Nephron progenitor cell (in vitro differentiated cells): ENCODE data around the gene SLC29A1.
A peak's percentile ranks its signal among the peaks of the same experiment; 100 is the strongest.

Source experiments
- DNase-seq: peaks from one replicate; pipeline ENCODE4 v3.0.0; 2021
- H3K27ac Mint-ChIP-seq: 2 replicates; pipeline ENCODE4 v1.8.0; 2021; ENCODE audit warnings: mild to moderate bottlenecking, moderate library complexity, mixed read lengths
- H3K27me3 Mint-ChIP-seq: 2 replicates; pipeline ENCODE4 v1.8.0; 2021; ENCODE audit warnings: mild to moderate bottlenecking, low read depth, mixed read lengths; ENCODE audit not compliant: poor library complexity
- H3K36me3 Mint-ChIP-seq: 2 replicates; pipeline ENCODE4 v1.8.0; 2021; ENCODE audit warnings: low read depth, mixed read lengths
- H3K4me1 Mint-ChIP-seq: 2 replicates; pipeline ENCODE4 v1.8.0; 2021; ENCODE audit warnings: mixed read lengths
- H3K4me3 Mint-ChIP-seq: 2 replicates; pipeline ENCODE4 v1.8.0; 2021; ENCODE audit warnings: mild to moderate bottlenecking, moderate library complexity, mixed read lengths
- H3K9me3 Mint-ChIP-seq: 2 replicates; pipeline ENCODE4 v1.8.0; 2021; ENCODE audit warnings: mild to moderate bottlenecking, moderate library complexity, mixed read lengths
- CTCF ChIP-seq: fragments of 200-600 bp; sonication (generic); IDR thresholded peaks from 2 replicates; pipeline ENCODE4 v1.5.0; 2021; ENCODE audit warnings: antibody characterized with exemption

Gene SLC29A1

GRCh38 chr6:44247338-44248302, 24.2 kb downstream of the SLC29A1 start:
- DNase-seq = peak; percentile 64
- no peak for TF ChIP-seq CTCF

DNA sequence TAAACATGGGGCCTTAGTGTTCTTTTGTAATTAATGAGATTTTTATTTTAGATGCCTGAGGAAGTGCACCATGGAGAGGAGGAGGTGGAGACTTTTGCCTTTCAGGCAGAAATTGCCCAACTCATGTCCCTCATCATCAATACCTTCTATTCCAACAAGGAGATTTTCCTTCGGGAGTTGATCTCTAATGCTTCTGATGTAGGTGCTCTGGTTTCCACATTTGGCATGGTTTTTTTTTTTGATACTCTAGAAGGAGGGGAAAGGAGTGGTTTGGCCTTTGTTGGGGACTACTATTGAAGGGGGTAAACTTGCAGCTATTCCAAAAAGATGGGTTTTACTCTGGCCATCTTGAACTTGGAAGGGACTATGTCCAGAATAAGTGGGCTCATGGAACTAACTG, 25.2 kb downstream of the SLC29A1 start:
- peak overlapping the region; percentile 98 for H3K4me3 Mint-ChIP-seq
- H3K27ac Mint-ChIP-seq = peak overlapping the region; percentile 94
- H3K9me3 Mint-ChIP-seq = no peaks in the 10 kb centered on the region
- DNase-seq = no peak
- H3K4me1 Mint-ChIP-seq = peaks cover 62% of the 10 kb centered on the region
- no peak for TF ChIP-seq CTCF
- H3K27me3 Mint-ChIP-seq = peaks cover 11% of the 10 kb centered on the region
- peaks cover 55% of the 10 kb centered on the region for H3K36me3 Mint-ChIP-seq

More at GRCh38 chr6:44247338-44248302, 24.2 kb downstream of the SLC29A1 start:
- Mint-ChIP-seq H3K27me3 (peaks cover 8% of the 10 kb centered on the region), H3K27ac (peak overlapping the region; percentile 98), H3K36me3 (peaks cover 45% of the 10 kb centered on the region), H3K4me3 (peak overlapping the region; percentile 98), H3K9me3 (no peaks in the 10 kb centered on the region), H3K4me1 (peaks cover 52% of the 10 kb centered on the region)

- DNase-seq = no peak
- Mint-ChIP-seq H3K27ac (peak overlapping the region; percentile 95), H3K36me3 (peaks cover 59% of the 10 kb centered on the region), H3K4me3 (peak overlapping the region; percentile 98), H3K4me1 (peaks cover 67% of the 10 kb centered on the region), H3K27me3 (peaks cover 7% of the 10 kb centered on the region), H3K9me3 (no peaks in the 10 kb centered on the region)
- no peak for TF ChIP-seq CTCF
Observed at GRCh38 chr6:44249082-44249748, 25.8 kb downstream of the SLC29A1 start.

- Mint-ChIP-seq H3K36me3 (peaks cover 62% of the 10 kb centered on the region), H3K9me3 (no peaks in the 10 kb centered on the region), H3K4me1 (peaks cover 74% of the 10 kb centered on the region), H3K4me3 (peak overlapping the region; percentile 98), H3K27ac (peak overlapping the region; percentile 18), H3K27me3 (peaks cover 7% of the 10 kb centered on the region)
- no peak for DNase-seq
- TF ChIP-seq CTCF = no peak
Observed at GRCh38 chr6:44250067-44250717, 26.8 kb downstream of the SLC29A1 start.

- DNase-seq = no peak
- H3K9me3 Mint-ChIP-seq = no peaks in the 10 kb centered on the region
- H3K27me3 Mint-ChIP-seq = peaks cover 7% of the 10 kb centered on the region
- H3K36me3 Mint-ChIP-seq = peaks cover 62% of the 10 kb centered on the region
- H3K4me1 Mint-ChIP-seq = peaks cover 74% of the 10 kb centered on the region
- no peak overlapping the region for H3K4me3 Mint-ChIP-seq
- TF ChIP-seq CTCF = no peak
- H3K27ac Mint-ChIP-seq = peak overlapping the region; percentile 15
Observed at GRCh38 chr6:44250718-44251123, 27.3 kb downstream of the SLC29A1 start.
